ENCODE results near the gene DUSP6. TPM values are rescaled to one million over a fixed set of nuclear protein-coding genes. Genes with fewer than 3 reads are reported as not detected.

The DUSP6 gene
- total and polyA plus RNA-seq, 2 of the 13 experiments (the other 11 are each of a cell fraction or from before 2014, with no cell fraction given), result 40.9 to 161 TPM

- TF ChIP-seq ZHX2 (IDR thresholded peaks at IDR 0.05; ENCODE audit: low read depth), result no peak
- no peak for TF ChIP-seq ZHX2 (CRISPR knock-in tag; IDR thresholded peaks at IDR 0.05; ENCODE audit: borderline replicate concordance)
- TF ChIP-seq BCL6 (CRISPR knock-in tag; IDR thresholded peaks at IDR 0.05), result peak; percentile 13; the same call in 1 of the 2 replicates
- TF ChIP-seq TMF1 (CRISPR knock-in tag; IDR thresholded peaks at IDR 0.05; ENCODE audit: low read depth), result no peak
- no peak for TF ChIP-seq ZNF629 (CRISPR knock-in tag; conservative IDR thresholded peaks at IDR 0.05)
- TF ChIP-seq, protein P1, sequence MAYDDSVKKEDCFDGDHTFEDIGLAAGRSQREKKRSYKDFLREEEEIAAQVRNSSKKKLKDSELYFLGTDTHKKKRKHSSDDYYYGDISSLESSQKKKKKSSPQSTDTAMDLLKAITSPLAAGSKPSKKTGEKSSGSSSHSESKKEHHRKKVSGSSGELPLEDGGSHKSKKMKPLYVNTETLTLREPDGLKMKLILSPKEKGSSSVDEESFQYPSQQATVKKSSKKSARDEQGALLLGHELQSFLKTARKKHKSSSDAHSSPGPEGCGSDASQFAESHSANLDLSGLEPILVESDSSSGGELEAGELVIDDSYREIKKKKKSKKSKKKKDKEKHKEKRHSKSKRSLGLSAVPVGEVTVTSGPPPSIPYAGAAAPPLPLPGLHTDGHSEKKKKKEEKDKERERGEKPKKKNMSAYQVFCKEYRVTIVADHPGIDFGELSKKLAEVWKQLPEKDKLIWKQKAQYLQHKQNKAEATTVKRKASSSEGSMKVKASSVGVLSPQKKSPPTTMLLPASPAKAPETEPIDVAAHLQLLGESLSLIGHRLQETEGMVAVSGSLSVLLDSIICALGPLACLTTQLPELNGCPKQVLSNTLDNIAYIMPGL (CRISPR knock-in tag; IDR thresholded peaks at IDR 0.05; ENCODE audit: borderline replicate concordance in 1 of 2, low read depth in 1 of 2), result no peak
- no peak for TF ChIP-seq DMAP1 (CRISPR knock-in tag; IDR thresholded peaks at IDR 0.05)
- TF ChIP-seq PAWR (CRISPR knock-in tag; IDR thresholded peaks at IDR 0.05; ENCODE audit: borderline replicate concordance), result no peak
- TF ChIP-seq ZNF567 (CRISPR knock-in tag; IDR thresholded peaks at IDR 0.05; ENCODE audit: borderline replicate concordance), result no peak
- TF ChIP-seq KMT2A (CRISPR knock-in tag; IDR thresholded peaks at IDR 0.05), result no peak
- no peak for TF ChIP-seq ZNF839 (CRISPR knock-in tag; IDR thresholded peaks at IDR 0.05; ENCODE audit: borderline replicate concordance)
- no peak for TF ChIP-seq NR2C2 (CRISPR knock-in tag; IDR thresholded peaks at IDR 0.05; ENCODE audit: borderline replicate concordance)
- TF ChIP-seq, protein P2, sequence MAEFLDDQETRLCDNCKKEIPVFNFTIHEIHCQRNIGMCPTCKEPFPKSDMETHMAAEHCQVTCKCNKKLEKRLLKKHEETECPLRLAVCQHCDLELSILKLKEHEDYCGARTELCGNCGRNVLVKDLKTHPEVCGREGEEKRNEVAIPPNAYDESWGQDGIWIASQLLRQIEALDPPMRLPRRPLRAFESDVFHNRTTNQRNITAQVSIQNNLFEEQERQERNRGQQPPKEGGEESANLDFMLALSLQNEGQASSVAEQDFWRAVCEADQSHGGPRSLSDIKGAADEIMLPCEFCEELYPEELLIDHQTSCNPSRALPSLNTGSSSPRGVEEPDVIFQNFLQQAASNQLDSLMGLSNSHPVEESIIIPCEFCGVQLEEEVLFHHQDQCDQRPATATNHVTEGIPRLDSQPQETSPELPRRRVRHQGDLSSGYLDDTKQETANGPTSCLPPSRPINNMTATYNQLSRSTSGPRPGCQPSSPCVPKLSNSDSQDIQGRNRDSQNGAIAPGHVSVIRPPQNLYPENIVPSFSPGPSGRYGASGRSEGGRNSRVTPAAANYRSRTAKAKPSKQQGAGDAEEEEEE (CRISPR knock-in tag; IDR thresholded peaks at IDR 0.05; ENCODE audit: borderline replicate concordance), result no peak
- TF ChIP-seq SSRP1 (CRISPR knock-in tag; IDR thresholded peaks at IDR 0.05), result no peak
- no peak for TF ChIP-seq ZNF468 (CRISPR knock-in tag; IDR thresholded peaks at IDR 0.05)
- TF ChIP-seq, protein P3, sequence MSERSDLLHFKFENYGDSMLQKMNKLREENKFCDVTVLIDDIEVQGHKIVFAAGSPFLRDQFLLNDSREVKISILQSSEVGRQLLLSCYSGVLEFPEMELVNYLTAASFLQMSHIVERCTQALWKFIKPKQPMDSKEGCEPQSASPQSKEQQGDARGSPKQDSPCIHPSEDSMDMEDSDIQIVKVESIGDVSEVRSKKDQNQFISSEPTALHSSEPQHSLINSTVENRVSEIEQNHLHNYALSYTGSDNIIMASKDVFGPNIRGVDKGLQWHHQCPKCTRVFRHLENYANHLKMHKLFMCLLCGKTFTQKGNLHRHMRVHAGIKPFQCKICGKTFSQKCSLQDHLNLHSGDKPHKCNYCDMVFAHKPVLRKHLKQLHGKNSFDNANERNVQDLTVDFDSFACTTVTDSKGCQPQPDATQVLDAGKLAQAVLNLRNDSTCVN (CRISPR knock-in tag; IDR thresholded peaks at IDR 0.05; ENCODE audit: borderline replicate concordance), result no peak
- TF ChIP-seq ZFY (CRISPR knock-in tag; IDR thresholded peaks at IDR 0.05), result peak; percentile 35; the same call in 1 of the 2 replicates
- TF ChIP-seq EZH2 (conservative IDR thresholded peaks at IDR 0.05; ENCODE audit: low read depth, low read length), result no peak
These were observed 37.7 kb upstream of the DUSP6 start (continued) for GRCh38 chr12:89389755-89390661.
